GM18858 (cell line): ENCODE results near the gene IP6K3.

ENCODE experiments used
- ATAC-seq: cut with Tn5 transposase; IDR thresholded peaks from one replicate; pipeline ENCODE4 v1.9.1; 2021; ENCODE audit not compliant: unreplicated experiment

Gene IP6K3

GRCh38 chr6:33723371-33724085 lies 23.2 kb downstream of the IP6K3 start:
- ATAC-seq, result no peak

DNA sequence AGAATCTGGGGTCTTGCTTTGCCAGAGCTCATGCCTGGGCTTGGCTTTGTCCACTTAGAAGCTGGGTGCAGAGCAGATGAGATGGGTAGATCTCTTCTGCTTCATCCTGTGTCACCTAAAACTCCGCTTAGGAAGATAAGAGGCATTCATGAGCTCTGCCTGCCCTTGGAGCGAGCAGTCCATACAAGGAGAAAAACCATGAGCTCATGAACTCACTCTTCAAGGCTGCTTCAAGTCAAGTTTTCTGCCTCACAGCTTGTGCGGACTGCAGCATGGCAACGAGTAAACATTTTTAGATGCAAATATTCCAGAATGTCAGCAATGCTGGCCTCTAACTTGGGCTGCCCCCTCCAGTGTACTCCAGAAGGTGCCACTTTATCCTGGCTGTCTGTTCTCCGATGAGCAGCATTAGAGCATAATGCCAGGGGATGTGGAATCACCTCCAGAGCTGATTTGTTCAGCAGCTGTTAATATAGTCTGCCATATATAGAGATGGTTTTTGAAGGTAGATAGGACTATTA lies 24.5 kb downstream of the IP6K3 start:
- ATAC-seq, result no peak

DNA sequence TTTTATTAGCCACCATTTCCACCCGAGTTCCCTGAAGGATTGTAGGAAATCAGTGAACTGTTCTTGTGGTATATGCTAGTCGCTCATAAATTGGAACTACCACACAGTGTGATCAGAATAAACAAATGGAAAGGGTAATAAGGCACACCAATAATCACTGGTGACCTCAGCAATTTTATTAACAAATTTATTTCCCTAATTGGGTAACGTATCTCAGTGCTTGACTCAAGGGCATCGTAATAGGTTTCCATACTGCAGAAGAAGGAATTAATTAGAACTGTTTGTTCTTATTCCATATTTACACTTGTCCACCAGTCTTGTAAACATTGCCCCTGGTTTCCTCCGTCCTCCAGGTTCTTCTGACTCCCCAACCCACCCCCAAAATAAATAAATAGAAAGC lies 25.2 kb downstream of the IP6K3 start:
- ATAC-seq, result no peak

DNA sequence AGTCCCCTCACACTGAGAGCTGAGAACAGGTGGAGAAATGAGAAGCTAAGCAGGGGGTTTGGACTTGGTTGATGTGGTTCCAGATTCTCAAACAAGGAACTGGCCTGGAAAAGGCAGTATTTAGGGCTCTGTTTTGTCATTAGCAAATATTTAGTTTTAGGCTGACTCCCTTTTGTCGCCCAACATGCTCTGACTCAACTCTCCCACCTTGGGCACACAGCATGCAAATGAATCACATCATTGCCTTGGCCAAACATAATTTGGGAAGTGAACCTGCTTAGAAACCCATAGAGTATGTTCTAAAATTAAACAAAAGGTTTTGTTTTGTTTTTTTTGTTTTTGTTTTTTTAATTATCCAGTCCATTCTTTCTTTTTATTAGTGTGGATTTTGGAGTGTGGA lies 25.7 kb downstream of the IP6K3 start:
- no peak for ATAC-seq

DNA sequence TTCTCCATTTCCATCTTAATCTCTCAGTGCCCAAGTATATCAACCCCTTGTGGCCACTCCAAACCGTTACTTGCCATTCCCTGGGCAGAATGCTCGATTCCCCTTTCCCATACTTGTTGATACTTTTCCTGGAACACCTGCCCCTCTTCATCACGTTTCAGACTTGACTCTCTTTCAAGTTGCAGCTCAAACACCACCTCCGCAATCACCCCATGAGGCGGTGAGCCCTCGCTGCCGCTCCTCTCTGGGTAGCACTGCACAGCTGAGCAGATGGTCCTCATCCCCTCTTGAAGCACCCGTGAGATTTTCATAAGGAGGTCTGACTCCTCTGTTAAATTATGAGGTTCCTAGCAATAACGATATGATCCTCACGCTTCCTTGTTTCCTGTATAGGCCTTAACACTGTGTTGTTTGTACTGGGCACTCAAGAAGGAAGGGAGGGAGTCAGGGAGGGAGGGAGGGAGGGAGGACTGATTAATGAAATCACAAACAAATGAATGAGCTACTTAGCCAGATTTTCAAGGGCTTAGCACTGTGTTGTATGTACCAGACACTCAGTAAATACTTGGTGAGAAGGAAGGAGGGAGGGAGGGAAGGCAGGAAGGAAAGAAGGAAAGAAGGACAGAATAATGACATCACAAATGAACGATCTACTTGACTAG lies 27.2 kb downstream of the IP6K3 start:
- ATAC-seq, result no peak

- ATAC-seq, result no peak
These were observed 28.0 kb downstream of the IP6K3 start for GRCh38 chr6:33718713-33719112.

DNA sequence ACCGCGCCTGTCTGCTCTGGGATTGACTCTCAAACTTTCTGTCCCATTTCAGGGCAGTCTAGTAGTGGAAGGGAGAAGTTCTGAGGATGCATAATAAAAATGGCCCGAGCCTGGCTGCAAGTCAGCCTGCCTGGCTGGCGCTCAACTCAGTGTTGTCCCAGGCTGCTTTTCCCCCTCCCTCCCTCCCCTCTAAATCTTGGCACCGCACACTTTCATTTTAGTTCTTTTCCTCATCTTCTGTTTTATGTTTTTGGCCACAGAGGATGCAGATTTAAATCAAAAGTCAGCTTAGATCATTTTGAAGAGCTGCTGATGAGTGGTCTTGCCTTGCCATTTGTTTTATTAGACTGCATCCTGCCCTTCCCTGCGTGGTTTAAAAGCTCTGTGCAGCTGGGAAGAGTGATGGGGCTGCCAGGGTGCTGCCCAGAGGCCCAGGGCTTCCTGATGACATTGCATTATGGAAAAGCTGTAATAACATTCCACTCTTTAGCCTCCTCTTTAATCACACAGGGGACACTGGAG lies 28.7 kb downstream of the IP6K3 start:
- ATAC-seq, result no peak

GRCh38 chr6:33716890-33717632 lies 29.6 kb downstream of the IP6K3 start:
- no peak for ATAC-seq

DNA sequence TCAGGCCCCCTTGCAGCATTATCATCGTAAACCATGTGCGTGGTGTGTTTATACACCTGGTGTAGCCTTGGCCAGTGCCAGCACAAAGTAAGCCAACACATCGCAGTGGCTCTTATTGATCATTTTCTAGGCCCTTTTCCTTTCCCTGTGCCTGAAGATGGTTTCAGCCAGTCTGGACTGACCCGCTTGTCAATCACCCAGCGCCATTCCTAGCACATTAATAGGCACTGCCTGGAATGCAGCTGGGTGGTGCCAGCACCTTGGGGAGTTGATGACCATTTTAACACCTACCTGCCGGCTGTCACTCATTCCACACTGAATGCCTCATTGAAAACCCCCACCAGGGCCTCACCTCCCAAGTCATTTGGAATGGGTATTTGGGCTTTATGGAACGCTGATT lies 30.3 kb downstream of the IP6K3 start:
- ATAC-seq, result no peak

DNA sequence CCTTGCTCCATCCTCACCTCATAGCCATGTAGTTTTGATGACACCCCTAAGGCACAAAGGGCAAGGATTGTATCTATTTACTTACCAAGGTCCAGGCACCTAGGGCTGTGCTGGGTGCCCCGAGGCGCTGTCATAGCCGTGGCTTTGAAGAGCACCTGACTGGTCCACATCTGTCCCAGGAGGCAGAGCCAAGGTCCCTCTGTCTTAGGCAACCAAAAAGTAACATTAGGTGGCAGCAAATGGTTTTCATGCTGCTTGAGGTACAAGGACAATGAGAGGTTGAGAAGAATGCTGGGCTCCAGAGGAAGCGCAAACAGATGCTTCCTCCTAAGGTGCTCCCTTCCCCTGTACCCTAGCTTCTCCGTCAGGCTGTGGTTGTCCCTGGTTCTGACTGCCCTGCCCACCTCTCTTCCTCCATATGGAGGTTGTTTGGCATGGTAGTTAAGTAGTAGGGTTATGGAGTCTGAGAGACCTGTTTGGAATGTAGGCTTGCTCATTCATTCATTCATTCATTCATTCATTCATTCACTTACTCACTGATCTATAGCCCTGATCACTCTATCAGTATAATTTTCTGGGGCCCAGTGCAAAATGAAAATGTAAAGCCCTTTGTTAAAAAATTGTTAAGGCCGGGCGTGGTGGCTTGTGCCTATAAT lies 32.2 kb downstream of the IP6K3 start:
- ATAC-seq, result no peak

GRCh38 chr6:33713786-33714185 lies 32.9 kb downstream of the IP6K3 start:
- ATAC-seq, result no peak

DNA sequence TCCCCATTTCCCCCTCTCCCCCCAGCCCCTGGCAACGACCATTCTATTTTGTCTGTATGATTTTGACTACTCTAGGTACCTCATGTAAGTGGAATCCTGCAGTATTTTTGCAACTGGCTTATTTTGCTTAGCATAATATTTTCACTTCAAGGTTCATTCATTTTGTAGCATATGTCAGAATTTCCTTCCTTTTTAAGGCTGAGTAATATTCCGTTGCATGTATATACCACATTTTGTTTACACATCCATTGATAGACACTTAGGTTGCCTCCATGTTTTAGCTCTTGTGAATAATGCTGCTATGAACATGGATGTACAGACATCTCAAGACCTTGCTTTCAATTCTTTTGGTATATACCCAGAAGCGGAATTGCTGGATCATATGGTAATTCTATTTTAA lies 33.8 kb downstream of the IP6K3 start:
- no peak for ATAC-seq

DNA sequence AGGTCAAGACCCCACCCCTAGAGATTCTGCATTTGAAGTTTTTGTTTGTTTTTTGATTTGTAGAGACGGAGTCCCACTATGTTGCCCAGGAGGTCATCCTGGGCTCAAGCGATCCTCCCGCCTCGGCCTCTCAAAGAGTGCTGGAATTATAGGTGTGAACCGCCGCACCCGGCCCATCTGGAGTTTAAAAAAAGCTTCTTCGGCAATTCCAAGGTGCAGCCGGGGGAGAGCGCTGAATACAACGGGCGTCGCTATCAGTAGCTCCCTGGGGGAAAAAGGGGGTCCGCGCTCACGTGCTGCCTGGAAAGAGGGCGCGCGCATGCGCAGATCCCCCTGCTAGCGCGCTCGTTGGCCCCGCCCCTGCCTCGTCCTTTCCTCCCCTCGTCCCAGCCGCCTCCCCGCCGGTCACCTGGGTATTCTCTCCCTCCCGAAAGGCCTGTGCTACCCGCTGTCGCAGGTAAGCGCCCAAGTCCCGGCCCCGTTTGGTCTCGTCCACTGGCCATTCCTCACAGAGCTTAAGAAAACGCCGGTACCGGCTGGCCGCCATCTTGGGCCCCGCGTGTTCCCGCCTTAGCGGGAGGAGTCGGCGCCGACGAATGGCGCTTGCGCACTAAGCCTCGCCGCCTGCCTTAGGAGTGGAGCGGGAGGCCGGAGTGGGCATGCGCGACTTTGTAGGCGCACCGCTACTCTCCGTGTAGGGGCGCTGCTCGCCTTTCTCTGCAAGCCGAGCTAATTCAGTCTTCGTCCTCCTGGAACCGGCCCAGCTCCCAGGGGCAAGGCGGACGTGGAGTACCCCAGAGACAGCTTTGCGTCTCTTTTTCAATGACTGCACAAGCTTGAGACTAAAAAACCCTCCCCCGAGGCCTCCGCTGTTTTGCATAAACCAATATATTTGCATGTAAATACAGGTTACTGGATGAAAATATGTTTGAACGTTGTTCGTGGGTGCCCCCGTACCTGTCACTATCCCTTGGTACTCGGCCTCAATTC lies 35.3 kb downstream of the IP6K3 start, which contains the start of gene UQCC2:
UQCC2 (minus strand) TSS at position 561 of the 990 bp plus-strand sequence; CDS start at position 547, 14 bp downstream.
- peak; percentile 62 for ATAC-seq

DNA sequence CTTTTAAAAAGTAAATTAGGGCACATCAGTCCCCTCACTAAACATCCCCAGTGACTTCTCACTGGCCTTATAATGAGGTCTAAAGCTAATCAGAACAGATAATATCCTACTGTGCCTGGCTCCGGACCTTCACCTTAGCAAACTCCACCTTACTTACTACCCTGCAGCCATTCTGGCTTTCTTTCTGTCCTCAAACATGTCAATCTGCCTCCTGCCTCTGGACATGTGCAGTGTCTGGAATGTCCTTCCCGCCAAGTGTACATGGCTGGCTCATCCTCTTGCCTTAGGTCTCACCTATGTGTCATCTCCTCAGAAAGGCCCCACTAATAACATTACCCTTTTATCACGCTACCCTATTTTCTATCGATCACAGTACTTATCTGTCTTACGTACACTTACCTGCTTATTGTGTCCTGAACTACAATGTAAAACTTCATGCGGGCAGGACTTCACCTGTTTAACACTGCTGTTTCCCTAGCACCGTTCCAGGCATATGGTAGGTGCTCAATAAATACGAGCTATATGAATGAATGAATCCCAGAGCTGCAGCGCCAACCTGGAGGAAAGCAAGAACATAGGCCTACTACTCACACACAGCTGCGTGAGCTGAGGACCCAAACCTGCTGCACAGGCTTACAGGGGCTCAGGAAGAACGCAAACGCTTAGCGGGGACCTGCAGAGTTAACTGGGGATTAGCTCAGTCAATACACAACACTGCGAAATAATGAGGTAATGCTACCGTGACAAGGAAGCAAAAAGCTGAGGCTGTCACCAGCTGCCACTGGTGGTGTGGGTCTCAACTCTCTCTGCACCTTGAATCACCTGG lies 36.2 kb downstream of the IP6K3 start:
- no peak for ATAC-seq

DNA sequence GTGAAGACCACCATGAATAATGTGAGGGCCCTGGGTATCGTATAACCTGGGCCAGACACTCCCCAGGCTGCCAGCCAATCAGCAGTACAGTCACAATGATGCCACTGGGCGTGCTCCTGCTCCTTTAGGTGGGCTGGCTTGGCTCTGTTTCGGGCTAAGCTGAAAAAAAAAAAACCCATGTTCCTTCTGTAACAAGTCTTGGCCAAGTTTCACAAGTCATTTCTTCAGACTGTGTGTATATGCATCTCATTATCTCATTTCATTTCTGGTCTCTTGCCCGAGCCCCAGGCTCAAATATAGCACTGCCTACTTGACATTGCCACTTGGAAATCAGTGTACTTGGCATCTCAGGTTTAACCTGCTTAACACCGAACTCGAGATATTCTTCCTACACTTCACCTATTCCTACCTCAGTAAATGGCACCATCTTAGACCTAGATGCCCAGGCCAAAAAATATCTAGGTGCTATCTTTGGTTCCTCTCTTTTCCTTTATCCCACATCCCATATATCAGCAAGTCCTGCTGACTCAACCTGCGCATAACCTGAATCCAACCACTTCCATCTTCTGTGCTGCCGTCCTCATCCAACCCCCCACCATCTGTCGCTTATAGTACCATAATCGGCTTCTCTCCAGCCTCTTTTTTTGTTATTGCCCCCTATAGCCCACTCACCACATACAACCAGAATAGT lies 37.0 kb downstream of the IP6K3 start:
- no peak for ATAC-seq

DNA sequence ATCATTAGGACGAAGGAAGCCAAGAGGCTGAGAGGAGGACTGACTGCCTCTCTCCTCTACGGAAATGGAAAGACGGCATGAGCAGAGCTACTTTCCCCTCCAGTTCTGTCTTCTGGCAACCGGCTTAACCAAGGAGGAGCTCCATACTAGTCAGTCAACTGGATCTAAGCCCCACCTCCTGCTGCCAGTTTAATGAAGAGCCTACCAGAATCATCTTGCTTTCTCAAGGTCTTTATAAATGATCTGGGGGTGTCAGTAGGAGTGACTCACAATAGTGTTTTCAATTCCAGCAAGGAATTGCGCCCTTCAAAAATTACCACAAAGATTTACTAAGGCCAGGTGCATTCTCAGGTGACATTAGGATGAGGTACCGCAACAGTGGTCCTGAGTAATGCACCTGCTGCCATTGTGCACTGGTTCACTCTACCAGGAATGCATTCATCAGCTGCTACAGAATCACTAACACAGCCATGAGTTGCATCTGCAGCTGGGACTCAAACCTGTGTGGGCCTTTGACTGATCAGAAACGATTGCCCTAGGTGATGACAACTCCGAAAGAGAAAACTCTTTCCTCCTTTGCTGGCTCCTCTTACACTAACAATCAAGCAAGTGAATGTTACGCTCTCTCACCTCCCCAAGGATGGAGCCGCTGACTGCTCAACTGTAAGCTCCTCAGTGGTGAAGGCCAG lies 38.0 kb downstream of the IP6K3 start:
- no peak for ATAC-seq

DNA sequence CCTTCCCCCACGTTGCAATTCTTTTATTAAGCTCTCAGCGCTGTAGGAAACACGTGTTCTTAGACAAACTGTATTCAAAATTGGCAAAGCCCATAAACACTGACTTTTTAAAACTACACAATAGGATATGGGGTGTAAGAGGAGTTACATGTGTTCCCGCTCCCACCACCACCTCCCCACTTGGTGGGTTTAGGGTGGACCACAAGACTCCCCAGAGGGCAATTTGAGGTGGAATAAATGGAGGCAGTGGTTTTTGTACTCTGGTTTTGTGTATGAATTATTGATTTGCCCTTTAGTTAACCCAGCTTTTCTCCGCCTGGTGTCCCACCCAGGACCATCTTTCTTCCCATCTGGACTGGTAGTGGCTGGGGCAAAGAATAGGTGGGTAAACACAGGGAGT lies 38.9 kb downstream of the IP6K3 start:
- ATAC-seq, result no peak
